ENCODE measurements around the gene CCDC200.
"Not testable (repeated sequence)": the region's sequence is repeated elsewhere in the genome, so short reads cannot be mapped to it uniquely, and the experiment has no call there.

- TF ChIP-seq CTCF, POLR2AphosphoS5, POLR2A (IDR thresholded peaks at IDR 0.05): not testable (repeated sequence)
These were observed at the start of gene CCDC200 for GRCh38 chr17:43228020-43228782.
